Measurements from ENCODE around the gene ADTRP.
"Not testable (repeated sequence)": the region's sequence is repeated elsewhere in the genome, so short reads cannot be mapped to it uniquely, and the experiment has no call there.

Gene ADTRP

GRCh38 chr6:11802886-11803590 lies 24.4 kb upstream of the ADTRP start:
- no peak for DNase-seq

- not testable (repeated sequence) for DNase-seq
Observed at GRCh38 chr6:11800531-11800930, 21.9 kb upstream of the ADTRP start.

- DNase-seq = no peak
Observed at GRCh38 chr6:11798538-11798937, 19.9 kb upstream of the ADTRP start.

GRCh38 chr6:11798096-11798495 lies 19.5 kb upstream of the ADTRP start:
- DNase-seq = no peak

- DNase-seq = no peak
Observed at GRCh38 chr6:11796829-11797228, 18.2 kb upstream of the ADTRP start.

DNA sequence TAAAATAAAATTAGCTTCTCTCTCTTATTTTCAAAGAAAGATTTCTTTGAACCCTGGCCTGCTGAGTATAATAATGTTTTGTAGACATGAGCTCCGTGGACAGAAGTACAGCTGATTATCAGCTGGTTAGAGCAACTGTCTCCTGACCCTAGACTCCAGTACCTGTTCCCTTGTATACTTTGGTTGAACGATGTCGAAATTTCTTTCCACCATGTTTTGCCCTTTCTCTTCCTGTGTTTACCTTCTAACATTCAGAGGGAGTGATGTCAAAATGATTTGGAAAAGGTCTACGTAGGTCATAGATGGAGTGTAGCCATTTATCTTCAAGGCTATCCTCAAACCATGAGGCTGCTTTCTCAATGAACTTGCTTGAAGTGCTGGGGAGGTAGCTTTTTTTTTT lies 16.8 kb upstream of the ADTRP start:
- no peak for DNase-seq

DNA sequence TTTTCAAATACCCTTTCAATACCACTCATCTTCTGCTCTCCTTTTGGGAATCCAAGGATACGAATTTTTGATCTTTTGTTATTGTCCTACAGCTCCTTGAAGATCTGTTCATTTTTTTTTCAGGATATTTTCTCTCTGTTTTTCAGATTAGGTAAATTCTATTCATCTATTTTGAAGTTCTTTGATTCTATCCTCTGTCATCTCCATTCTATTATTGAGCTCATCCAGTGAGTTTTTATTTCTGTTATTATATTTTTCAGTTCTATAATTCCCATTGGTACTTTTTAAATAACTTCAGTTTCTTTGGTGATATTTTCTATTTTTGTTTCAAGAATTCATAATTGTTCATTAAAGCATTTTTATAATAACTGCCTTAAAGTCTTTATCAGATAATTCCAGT lies 14.7 kb upstream of the ADTRP start:
- DNase-seq = no peak

GRCh38 chr6:11791354-11792107 lies 12.9 kb upstream of the ADTRP start:
- no peak for DNase-seq

- DNase-seq = no peak
Observed at GRCh38 chr6:11789744-11790143, 11.1 kb upstream of the ADTRP start.

DNA sequence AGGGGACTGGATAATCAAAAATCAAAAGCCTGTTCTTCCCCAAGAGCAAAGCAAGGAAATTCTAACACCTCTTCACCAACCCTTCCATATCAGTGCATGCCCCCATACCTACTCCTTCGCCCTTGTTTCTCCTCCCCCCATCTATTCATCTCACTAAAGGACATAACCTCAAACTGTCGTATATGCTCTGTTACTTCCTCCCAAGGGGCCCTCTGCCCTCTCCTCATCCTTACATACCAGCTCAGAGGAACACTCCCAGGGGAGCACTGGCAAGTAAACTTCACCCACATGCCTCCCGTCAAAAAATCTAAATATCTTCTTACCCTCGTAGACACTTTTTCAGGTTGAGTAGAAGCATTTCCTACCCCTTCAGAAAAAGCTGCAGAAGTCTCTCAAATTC lies 9.4 kb upstream of the ADTRP start:
- no peak for DNase-seq

GRCh38 chr6:11785774-11786579 lies 7.4 kb upstream of the ADTRP start:
- no peak for DNase-seq

DNA sequence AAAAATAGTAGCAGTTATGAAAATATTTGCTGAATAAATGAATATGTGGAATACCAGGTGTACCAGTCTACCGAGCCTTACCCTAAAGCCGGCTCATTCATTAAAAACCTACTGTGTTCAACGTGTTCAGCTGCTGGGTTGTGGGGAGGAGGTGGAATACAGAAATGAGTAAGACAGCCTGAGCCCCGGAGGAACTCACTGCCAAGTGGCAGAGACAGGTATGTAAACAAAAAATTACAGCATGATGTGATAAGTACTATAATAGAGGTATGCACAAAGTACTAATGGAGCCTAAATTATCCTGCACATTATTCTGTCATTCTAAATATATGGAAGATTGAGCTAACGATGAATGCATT lies 6.8 kb upstream of the ADTRP start:
- peak; percentile 38 for DNase-seq

DNA sequence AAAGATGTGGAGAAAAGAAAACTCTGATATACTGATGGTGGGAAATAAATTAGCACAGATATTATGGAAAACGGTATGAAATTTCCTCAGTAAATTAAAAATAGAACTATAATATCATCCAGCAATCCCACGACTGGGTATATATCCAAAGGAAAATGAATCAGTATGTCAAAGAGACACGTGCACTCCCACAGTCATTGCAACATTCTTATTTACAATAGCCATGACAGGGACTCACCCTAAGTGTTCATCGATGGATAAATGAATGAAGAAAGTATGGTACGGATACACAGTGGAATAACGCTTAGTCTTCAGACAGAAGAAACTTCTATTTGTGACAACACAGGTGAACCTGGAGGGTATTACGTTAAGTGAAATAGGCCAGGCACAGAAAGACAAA lies 5.7 kb upstream of the ADTRP start:
- no peak for DNase-seq

DNA sequence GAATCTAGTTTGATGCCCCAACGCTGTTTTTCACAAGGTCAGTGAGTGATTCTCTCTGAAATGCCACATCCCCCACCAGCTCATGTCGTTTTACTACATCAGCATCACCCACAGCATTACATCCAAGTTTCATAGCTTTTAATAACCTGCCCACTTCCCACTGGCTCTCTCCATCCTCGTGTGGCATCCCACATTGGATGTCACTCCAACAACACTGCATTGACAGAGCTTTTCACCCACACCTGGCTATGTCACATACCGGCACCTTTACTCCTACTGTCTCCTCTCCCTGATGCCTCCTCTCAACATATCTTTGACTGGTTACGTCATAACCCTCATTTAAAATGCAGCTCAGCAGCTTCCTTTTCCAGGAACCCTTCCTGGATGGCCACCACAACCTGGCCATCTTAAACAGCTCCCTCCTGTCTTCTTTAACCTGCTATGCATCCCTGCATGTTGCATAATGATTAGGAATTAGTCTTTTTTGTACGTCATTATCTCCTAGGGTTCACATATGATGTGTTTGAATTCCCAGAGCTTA lies 5.0 kb upstream of the ADTRP start:
- DNase-seq = no peak

- no peak for DNase-seq
Observed at GRCh38 chr6:11782524-11782923, 3.9 kb upstream of the ADTRP start.

DNA sequence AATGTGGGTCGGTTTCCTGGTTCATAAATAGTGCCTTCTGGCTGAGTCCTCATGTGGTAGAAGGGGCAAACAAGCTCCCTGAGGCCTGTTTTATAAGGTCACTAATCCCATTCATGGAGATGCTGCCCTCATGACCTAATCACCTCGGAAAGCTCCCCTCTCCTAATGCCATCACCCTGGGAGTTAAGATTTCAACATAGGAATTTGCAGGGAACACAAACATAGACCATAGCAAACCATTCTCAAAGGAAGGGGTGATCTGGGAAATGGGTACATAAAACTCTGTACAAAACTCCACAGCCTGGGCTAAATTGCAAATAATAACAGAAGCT lies 1.5 kb upstream of the ADTRP start:
- no peak for DNase-seq

DNA sequence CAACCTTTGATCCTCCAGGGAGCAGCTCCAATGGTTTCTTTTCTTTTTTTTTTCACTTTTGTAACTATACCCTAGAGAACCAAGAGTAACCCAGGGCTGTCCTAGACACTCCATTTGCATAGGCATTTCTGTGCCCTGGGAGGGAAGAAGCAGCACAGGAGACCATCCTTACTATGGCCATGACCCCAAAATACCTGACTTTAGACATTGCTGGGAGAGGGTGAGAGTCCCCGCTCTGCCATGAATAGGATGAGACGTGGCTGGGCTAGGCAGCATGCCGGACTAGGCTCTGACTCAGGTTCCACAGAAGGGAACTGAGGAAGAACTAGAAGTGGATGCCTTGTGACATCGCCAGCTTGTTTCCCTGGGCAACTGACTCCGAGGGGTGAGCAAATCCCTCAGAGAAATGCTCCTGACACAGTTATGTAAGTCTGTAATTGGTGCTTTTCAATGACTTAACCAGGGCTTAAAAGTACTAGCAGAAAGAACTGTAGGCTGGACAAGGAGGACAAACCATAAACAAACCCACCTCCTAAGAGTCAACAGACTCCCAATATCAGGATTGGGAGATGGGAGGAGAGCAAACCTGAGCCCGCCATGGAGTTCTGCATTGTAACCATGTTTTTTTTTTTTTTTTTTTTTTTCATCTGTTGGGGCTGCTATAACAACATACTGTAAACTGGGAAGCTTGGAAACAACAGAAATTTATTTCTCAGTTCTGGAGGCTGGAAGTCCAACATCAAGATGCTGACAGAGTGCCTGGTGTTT lies 910 bp upstream of the ADTRP start:
- DNase-seq = no peak

DNA sequence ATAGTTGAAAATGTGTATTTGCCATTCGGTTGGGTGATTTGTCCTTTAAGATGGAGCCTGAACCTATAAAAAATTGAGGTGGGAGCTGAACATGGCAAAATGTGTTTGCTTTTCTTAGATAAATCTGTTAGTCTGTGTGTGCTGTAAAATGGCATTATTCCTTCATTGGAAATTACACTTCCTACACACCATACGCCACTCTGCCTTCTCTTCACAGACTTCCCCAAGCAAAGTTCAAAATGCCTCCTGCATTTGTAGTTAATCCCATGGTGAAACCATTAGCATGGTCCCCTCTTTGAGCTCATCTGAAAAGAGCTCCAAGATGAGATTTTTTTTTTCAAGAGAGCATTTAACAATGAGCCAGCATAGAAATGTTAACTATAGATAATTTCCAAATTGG lies 567 bp downstream of the ADTRP start:
- no peak for DNase-seq

- no peak for DNase-seq
Observed at GRCh38 chr6:11775791-11776409, 2.7 kb downstream of the ADTRP start.

DNA sequence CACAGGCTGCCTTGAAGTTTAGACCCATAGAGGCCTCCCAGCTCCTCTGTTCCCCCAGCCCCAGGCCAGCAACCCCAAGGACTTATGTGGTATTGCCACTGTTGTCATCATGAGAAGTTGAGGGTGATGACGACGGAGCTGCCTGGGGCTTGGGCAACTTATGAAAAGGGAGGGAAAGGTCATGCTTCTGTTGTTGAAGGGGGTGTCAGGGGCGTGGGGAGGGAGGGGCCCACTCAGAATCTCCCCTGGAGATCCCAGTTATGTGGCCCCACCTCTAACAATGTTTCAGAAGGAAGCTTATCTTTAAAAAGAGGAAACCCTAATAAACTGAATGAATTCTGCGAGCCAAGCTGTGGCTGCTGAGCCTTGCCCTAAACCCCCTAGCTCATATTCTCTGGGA lies 4.2 kb downstream of the ADTRP start:
- DNase-seq = no peak

- DNase-seq = no peak
Observed at GRCh38 chr6:11773581-11773980, 5.0 kb downstream of the ADTRP start.

GRCh38 chr6:11773013-11773412 lies 5.6 kb downstream of the ADTRP start:
- DNase-seq = no peak

Data from NCI-H1436 treated with DMSO at 0.1 percent for 48 hours (cell line).